SU-DHL-6 (cell line): ENCODE data around the gene CAPN15.

Experiments
- H2AFZ ChIP-seq: fragments of 200-600 bp; sonication (generic); 2 replicates; pipeline ENCODE4 v1.6.1; 2014; ENCODE audit warnings: low read depth, mild to moderate bottlenecking, moderate library complexity, mixed read lengths, antibody characterized with exemption, low read length; ENCODE audit not compliant: severe bottlenecking
- H3F3A ChIP-seq: fragments of 200-600 bp; shearing (Covaris generic); 2 replicates; pipeline ENCODE4 v1.6.0; 2016; ENCODE audit warnings: antibody characterized with exemption, mild to moderate bottlenecking; ENCODE audit not compliant: insufficient read depth
- H3K27ac ChIP-seq: fragments of 200-600 bp; sonication (generic); 2 replicates; pipeline ENCODE4 v1.5.1; 2016; ENCODE audit warnings: low read depth, mild to moderate bottlenecking, low read length, moderate library complexity, mixed read lengths
- H3K27me3 ChIP-seq: fragments of 200-600 bp; sonication (generic), shearing (Covaris generic); 2 replicates; pipeline ENCODE4 v1.6.0; 2014; ENCODE audit warnings: mild to moderate bottlenecking, low read length
- H3K36me3 ChIP-seq: fragments of 200-600 bp; sonication (generic); 2 replicates; pipeline ENCODE4 v1.6.1; 2014; ENCODE audit warnings: mild to moderate bottlenecking, low read length, mixed read lengths
- H3K4me2 ChIP-seq: fragments of 300-600, 200-600 bp; shearing (Covaris generic), sonication (generic); 2 replicates; pipeline ENCODE4 v1.6.0; 2014; ENCODE audit warnings: low read length, low read depth, mild to moderate bottlenecking; ENCODE audit not compliant: poor library complexity, severe bottlenecking
- H3K4me3 ChIP-seq: fragments of 200-600 bp; sonication (generic); 2 replicates; pipeline ENCODE4 v1.5.1; 2014; ENCODE audit warnings: antibody characterized with exemption, low read length, mild to moderate bottlenecking, mixed read lengths; ENCODE audit not compliant: insufficient read depth, poor library complexity, severe bottlenecking
- H3K79me2 ChIP-seq: fragments of 200-600 bp; sonication (generic); 2 replicates; pipeline ENCODE4 v1.6.1; 2014; ENCODE audit warnings: mild to moderate bottlenecking, low read length, moderate library complexity; ENCODE audit not compliant: insufficient read depth
- H3K9ac ChIP-seq: fragments of 200-600 bp; sonication (generic); 2 replicates; pipeline ENCODE4 v1.7.0; 2014; ENCODE audit warnings: mild to moderate bottlenecking, low read length
- H3K9me2 ChIP-seq: fragments of 200-600 bp; sonication (generic); replicated peaks from 2 replicates; pipeline ENCODE4 v1.6.1; 2014; ENCODE audit warnings: low read length; ENCODE audit not compliant: insufficient read depth
- H3K9me3 ChIP-seq: fragments of 200-600 bp; sonication (generic); 2 replicates; pipeline ENCODE4 v1.6.1; 2014; ENCODE audit warnings: low read length, mixed read lengths; ENCODE audit not compliant: insufficient read depth
- H4K20me1 ChIP-seq: fragments of 200-600 bp; sonication (generic); 2 replicates; pipeline ENCODE4 v1.6.1; 2014; ENCODE audit warnings: low read depth, mild to moderate bottlenecking, antibody characterized with exemption, low read length, moderate library complexity, mixed read lengths
- CTCF ChIP-seq: fragments of 200-600 bp; sonication (generic); IDR thresholded peaks from one replicate; pipeline ENCODE4 v1.5.1; 2017; ENCODE audit warnings: antibody characterized with exemption, mild to moderate bottlenecking, low read length, moderate library complexity; ENCODE audit not compliant: insufficient read depth, poor library complexity, severe bottlenecking
- EZH2phosphoT487 ChIP-seq: fragments of 200-600 bp; sonication (generic), shearing (Covaris generic); conservative IDR thresholded peaks from 2 replicates; pipeline ENCODE4 v1.6.1; 2018; ENCODE audit warnings: mild to moderate bottlenecking, antibody characterized with exemption, low read length, moderate library complexity, mixed read lengths

Gene CAPN15

GRCh38 chr16:496097-496886, 31.2 kb upstream of the CAPN15 start:
- H3K36me3 ChIP-seq: no peaks in the 10 kb centered on the region
- no peaks in the 10 kb centered on the region for H3K9me3 ChIP-seq
- no peaks in the 10 kb centered on the region for H3K27me3 ChIP-seq
- H3K9me2 ChIP-seq: no peaks in the 10 kb centered on the region
- H3K4me2 ChIP-seq: no peak overlapping the region
- H3K27ac ChIP-seq: no peak overlapping the region
- H3K4me3 ChIP-seq: no peak overlapping the region
- H3K79me2 ChIP-seq: no peaks in the 10 kb centered on the region
- no peak for TF ChIP-seq CTCF
- no peak for TF ChIP-seq EZH2phosphoT487
- no peaks in the 10 kb centered on the region for H4K20me1 ChIP-seq
- no peak overlapping the region for H3K9ac ChIP-seq
- no peaks in the 10 kb centered on the region for H3F3A ChIP-seq
- H2AFZ ChIP-seq: no peak overlapping the region

- Histone ChIP-seq H3K9me2 (no peaks in the 10 kb centered on the region), H3K36me3 (no peaks in the 10 kb centered on the region), H3K9ac (no peak overlapping the region), H3K27ac (no peak overlapping the region), H4K20me1 (no peaks in the 10 kb centered on the region), H3K79me2 (no peaks in the 10 kb centered on the region), H3K27me3 (no peaks in the 10 kb centered on the region), H3K9me3 (no peaks in the 10 kb centered on the region), H3K4me2 (no peak overlapping the region), H3K4me3 (no peak overlapping the region), H3F3A (no peaks in the 10 kb centered on the region), H2AFZ (no peak overlapping the region)
- TF ChIP-seq CTCF (no peak), EZH2phosphoT487 (no peak)
These were observed 30.3 kb upstream of the CAPN15 start for GRCh38 chr16:497258-497657.

- Histone ChIP-seq H3F3A (no peaks in the 10 kb centered on the region), H3K9me3 (no peaks in the 10 kb centered on the region), H3K9me2 (no peaks in the 10 kb centered on the region), H3K27me3 (no peaks in the 10 kb centered on the region), H2AFZ (no peak overlapping the region), H3K36me3 (no peaks in the 10 kb centered on the region), H3K9ac (no peak overlapping the region), H3K79me2 (no peaks in the 10 kb centered on the region), H3K4me3 (no peak overlapping the region), H4K20me1 (no peaks in the 10 kb centered on the region), H3K27ac (no peak overlapping the region), H3K4me2 (no peak overlapping the region)
- TF ChIP-seq EZH2phosphoT487: no peak
- TF ChIP-seq CTCF: no peak
These were observed 27.6 kb upstream of the CAPN15 start for GRCh38 chr16:499924-500323.
